ENCODE measurements around the gene ASXL1. TPM values are rescaled to one million over a fixed set of nuclear protein-coding genes. Genes with fewer than 3 reads are reported as not detected.

Gene ASXL1
- total RNA-seq, 4 donors from 2014 or later = 69.2 to 139 (median 104) TPM

- no peak for TF ChIP-seq CTCF (IDR thresholded peaks at IDR 0.05)
These were observed 4.8 kb downstream of the ASXL1 start for GRCh38 chr20:32362901-32363364.

GRCh38 chr20:32363492-32363891 lies 5.4 kb downstream of the ASXL1 start:
- DNase-seq (ENCODE audit: low spot score) = no peak
- ATAC-seq (ENCODE audit: low FRiP score) = no peak
- TF ChIP-seq CTCF (IDR thresholded peaks at IDR 0.05) = no peak

More at GRCh38 chr20:32362901-32363364, 4.8 kb downstream of the ASXL1 start:
- no peak for DNase-seq (ENCODE audit: low spot score)
- no peak for ATAC-seq (ENCODE audit: low FRiP score)

- TF ChIP-seq CTCF (IDR thresholded peaks at IDR 0.05) = no peak
- no peak for DNase-seq (ENCODE audit: low spot score)
- ATAC-seq (ENCODE audit: low FRiP score) = no peak
These were observed 6.5 kb downstream of the ASXL1 start for GRCh38 chr20:32364554-32365208.

- no peak for ATAC-seq (ENCODE audit: low FRiP score)
- TF ChIP-seq CTCF (IDR thresholded peaks at IDR 0.05) = no peak
- DNase-seq (ENCODE audit: low spot score) = no peak
These were observed 7.4 kb downstream of the ASXL1 start for GRCh38 chr20:32365564-32365963.

GRCh38 chr20:32366380-32366779 lies 8.2 kb downstream of the ASXL1 start:
- no peak for ATAC-seq (ENCODE audit: low FRiP score)
- no peak for TF ChIP-seq CTCF (IDR thresholded peaks at IDR 0.05)

GRCh38 chr20:32368323-32368722 lies 10.2 kb downstream of the ASXL1 start:
- TF ChIP-seq CTCF (IDR thresholded peaks at IDR 0.05) = no peak
- DNase-seq (ENCODE audit: low spot score) (no peak), ATAC-seq (ENCODE audit: low FRiP score) (no peak)

More at GRCh38 chr20:32366380-32366779, 8.2 kb downstream of the ASXL1 start:
- DNase-seq (ENCODE audit: low spot score) = no peak

- TF ChIP-seq CTCF (IDR thresholded peaks at IDR 0.05) = no peak
- DNase-seq (ENCODE audit: low spot score) (no peak), ATAC-seq (ENCODE audit: low FRiP score) (no peak)
These were observed 10.8 kb downstream of the ASXL1 start for GRCh38 chr20:32368925-32369324.

All from omental fat pad (tissue), 4 donors.